ENCODE results near the gene UBXN7.
"Not testable (repeated sequence)": the region's sequence is repeated elsewhere in the genome, so short reads cannot be mapped to it uniquely, and the experiment has no call there.

UBXN7 gene

GRCh38 chr3:196463478-196463756, 31.2 kb upstream of the UBXN7 start:
- Mint-ChIP-seq H3K4me3 (no peak overlapping the region), H3K4me1 (no peaks in the 10 kb centered on the region), H3K27ac (no peak overlapping the region), H3K36me3 (ENCODE audit: low read depth) (peaks cover 17% of the 10 kb centered on the region), H3K9me3 (no peaks in the 10 kb centered on the region), H3K27me3 (ENCODE audit: low read depth) (no peaks in the 10 kb centered on the region)
- TF ChIP-seq CTCF (IDR thresholded peaks at IDR 0.05; ENCODE audit: unreplicated experiment in 3 of 3), result no peak

- H3K9me3 Mint-ChIP-seq; H3K27ac Mint-ChIP-seq; H3K4me1 Mint-ChIP-seq; H3K4me3 Mint-ChIP-seq; H3K27me3 Mint-ChIP-seq (ENCODE audit: low read depth): not testable (repeated sequence)
- H3K36me3 Mint-ChIP-seq (ENCODE audit: low read depth), result peaks cover 15% of the 10 kb centered on the region
Observed at GRCh38 chr3:196462680-196463477, 30.7 kb upstream of the UBXN7 start.

- no peaks in the 10 kb centered on the region for H3K9me3 Mint-ChIP-seq
- TF ChIP-seq CTCF (IDR thresholded peaks at IDR 0.05; ENCODE audit: unreplicated experiment in 3 of 3), result no peak
- H3K27me3 Mint-ChIP-seq (ENCODE audit: low read depth), result no peaks in the 10 kb centered on the region
Observed at GRCh38 chr3:196458063-196458462, 25.8 kb upstream of the UBXN7 start.

GRCh38 chr3:196457470-196457869, 25.2 kb upstream of the UBXN7 start:
- not testable (repeated sequence) for H3K27me3 Mint-ChIP-seq (ENCODE audit: low read depth); H3K4me3 Mint-ChIP-seq

More at GRCh38 chr3:196458063-196458462, 25.8 kb upstream of the UBXN7 start:
- Mint-ChIP-seq H3K27ac (no peak overlapping the region), H3K4me1 (no peaks in the 10 kb centered on the region), H3K4me3 (no peak overlapping the region), H3K36me3 (ENCODE audit: low read depth) (peaks cover 5% of the 10 kb centered on the region)

GRCh38 chr3:196454935-196455334, 22.7 kb upstream of the UBXN7 start:
- Mint-ChIP-seq H3K4me3 (no peak overlapping the region), H3K27ac (no peak overlapping the region), H3K27me3 (ENCODE audit: low read depth) (no peaks in the 10 kb centered on the region), H3K4me1 (no peaks in the 10 kb centered on the region), H3K36me3 (ENCODE audit: low read depth) (no peaks in the 10 kb centered on the region), H3K9me3 (no peaks in the 10 kb centered on the region)
- no peak for TF ChIP-seq CTCF (IDR thresholded peaks at IDR 0.05; ENCODE audit: unreplicated experiment in 3 of 3)

More at GRCh38 chr3:196457470-196457869, 25.2 kb upstream of the UBXN7 start:
- not testable (repeated sequence) for H3K36me3 Mint-ChIP-seq (ENCODE audit: low read depth); H3K27ac Mint-ChIP-seq; H3K9me3 Mint-ChIP-seq; H3K4me1 Mint-ChIP-seq

GRCh38 chr3:196445391-196445790, 13.2 kb upstream of the UBXN7 start:
- not testable (repeated sequence) for H3K4me3 Mint-ChIP-seq; H3K36me3 Mint-ChIP-seq (ENCODE audit: low read depth); H3K27ac Mint-ChIP-seq; H3K27me3 Mint-ChIP-seq (ENCODE audit: low read depth); H3K9me3 Mint-ChIP-seq; H3K4me1 Mint-ChIP-seq

GRCh38 chr3:196444500-196444894, 12.3 kb upstream of the UBXN7 start:
- Mint-ChIP-seq H3K4me1 (no peaks in the 10 kb centered on the region), H3K27me3 (ENCODE audit: low read depth) (no peaks in the 10 kb centered on the region)
- TF ChIP-seq CTCF (IDR thresholded peaks at IDR 0.05; ENCODE audit: unreplicated experiment in 3 of 3), result no peak

More at GRCh38 chr3:196444500-196444894, 12.3 kb upstream of the UBXN7 start:
- H3K9me3 Mint-ChIP-seq, result no peaks in the 10 kb centered on the region
- no peaks in the 10 kb centered on the region for H3K36me3 Mint-ChIP-seq (ENCODE audit: low read depth)
- no peak overlapping the region for H3K27ac Mint-ChIP-seq
- no peak overlapping the region for H3K4me3 Mint-ChIP-seq

Data from nephron (organoid).